Liver (tissue), 3 donors: Measurements from ENCODE around the gene NDFIP1.

Experiments
- CTCF ChIP-seq: fragments of 150-350 bp; IDR thresholded peaks from 2 replicates; pipeline ENCODE4 v1.5.1; 2017; ENCODE audit warnings: improper control_type of control experiment, low read depth, low read length; ENCODE audit not compliant: missing input control
- JUND ChIP-seq, 2 donors: IDR thresholded peaks; 2 replicates each; pipeline ENCODE4 v1.6.1; 2016; ENCODE audit warnings: antibody characterized with exemption in 2 of 2
- MAX ChIP-seq: IDR thresholded peaks from 2 replicates; pipeline ENCODE4 v1.6.1; 2016; ENCODE audit warnings: antibody characterized with exemption
- RAD21 ChIP-seq, 2 donors: IDR thresholded peaks; 2 replicates each; pipeline ENCODE4 v1.6.1; 2016; ENCODE audit warnings: antibody characterized with exemption in 2 of 2, mild to moderate bottlenecking in 2 of 2
- REST ChIP-seq: IDR thresholded peaks from 2 replicates; pipeline ENCODE4 v1.6.1; 2016; ENCODE audit warnings: antibody characterized with exemption, mild to moderate bottlenecking
- SP1 ChIP-seq: IDR thresholded peaks from 2 replicates; pipeline ENCODE4 v1.6.1; 2018; ENCODE audit warnings: antibody characterized with exemption, mild to moderate bottlenecking
- TAF1 ChIP-seq: conservative IDR thresholded peaks from 2 replicates; pipeline ENCODE4 v1.6.1; 2016; ENCODE audit warnings: antibody characterized with exemption, mild to moderate bottlenecking
- YY1 ChIP-seq: IDR thresholded peaks from 2 replicates; pipeline ENCODE4 v1.6.1; 2016; ENCODE audit warnings: antibody characterized with exemption, mild to moderate bottlenecking
- donor health status: healthy.
- donor health status: healthy.

GRCh38 chr5:142080248-142080647 lies 28.3 kb upstream of the NDFIP1 start:
- TF ChIP-seq CTCF: no peak
- TF ChIP-seq TAF1: no peak
- no peak for TF ChIP-seq YY1
- TF ChIP-seq RAD21 (IDR thresholded peaks at IDR 0.05): no peak
- no peak for TF ChIP-seq SP1
- TF ChIP-seq MAX: no peak
- no peak for TF ChIP-seq JUND (IDR thresholded peaks at IDR 0.05)
- TF ChIP-seq REST: no peak
